ENCODE measurements around the gene C2CD5. TPM values are rescaled to one million over a fixed set of nuclear protein-coding genes. Genes with fewer than 3 reads are reported as not detected.

Gene C2CD5
- total RNA-seq, 1 experiment from 2014 or later, result 28.8 TPM

- DNase-seq, result no peak
- Mint-ChIP-seq H3K27ac (ENCODE audit: unreplicated experiment) (no peak overlapping the region), H3K27me3 (ENCODE audit: unreplicated experiment) (no peaks in the 10 kb centered on the region), H3K4me1 (ENCODE audit: low read depth, unreplicated experiment) (peaks cover 9% of the 10 kb centered on the region), H3K4me3 (ENCODE audit: low read depth, unreplicated experiment) (no peak overlapping the region), H3K36me3 (ENCODE audit: insufficient read depth, unreplicated experiment) (peaks cover 6% of the 10 kb centered on the region), H3K9me3 (ENCODE audit: low read depth, unreplicated experiment) (no peaks in the 10 kb centered on the region)
- intact Hi-C loops (cut with micrococcal nuclease; ENCODE audit: unreplicated experiment), result no loop called here
- no TSS peak for BruUV-seq (replicated peaks)
- CTCF ChIA-PET, result no interaction called here
- no peak for TF ChIP-seq CTCF (IDR thresholded peaks at IDR 0.05; ENCODE audit: unreplicated experiment)
These were observed 9.3 kb downstream of the C2CD5 start for GRCh38 chr12:22535038-22535437.

- no peak overlapping the region for H3K4me3 Mint-ChIP-seq (ENCODE audit: low read depth, unreplicated experiment)
- H3K27me3 Mint-ChIP-seq (ENCODE audit: unreplicated experiment), result no peaks in the 10 kb centered on the region
- TF ChIP-seq CTCF (IDR thresholded peaks at IDR 0.05; ENCODE audit: unreplicated experiment), result no peak
- DNase-seq, result no peak
- H3K4me1 Mint-ChIP-seq (ENCODE audit: low read depth, unreplicated experiment), result no peaks in the 10 kb centered on the region
- peaks cover 6% of the 10 kb centered on the region for H3K36me3 Mint-ChIP-seq (ENCODE audit: insufficient read depth, unreplicated experiment)
- CTCF ChIA-PET, result no interaction called here
- intact Hi-C loops (cut with micrococcal nuclease; ENCODE audit: unreplicated experiment), result no loop called here
- H3K27ac Mint-ChIP-seq (ENCODE audit: unreplicated experiment), result no peak overlapping the region
- no peaks in the 10 kb centered on the region for H3K9me3 Mint-ChIP-seq (ENCODE audit: low read depth, unreplicated experiment)
- no TSS peak for BruUV-seq (replicated peaks)
These were observed 11.2 kb downstream of the C2CD5 start for GRCh38 chr12:22533155-22533554.

- DNase-seq, result no peak
- Mint-ChIP-seq H3K36me3 (ENCODE audit: insufficient read depth, unreplicated experiment) (peaks cover 6% of the 10 kb centered on the region), H3K27me3 (ENCODE audit: unreplicated experiment) (no peaks in the 10 kb centered on the region), H3K4me3 (ENCODE audit: low read depth, unreplicated experiment) (no peak overlapping the region), H3K4me1 (ENCODE audit: low read depth, unreplicated experiment) (no peaks in the 10 kb centered on the region), H3K9me3 (ENCODE audit: low read depth, unreplicated experiment) (no peaks in the 10 kb centered on the region), H3K27ac (ENCODE audit: unreplicated experiment) (no peak overlapping the region)
- no TSS peak for BruUV-seq (replicated peaks)
- intact Hi-C loops (cut with micrococcal nuclease; ENCODE audit: unreplicated experiment), result no loop called here
- no peak for TF ChIP-seq CTCF (IDR thresholded peaks at IDR 0.05; ENCODE audit: unreplicated experiment)
- CTCF ChIA-PET, result no interaction called here
These were observed 12.0 kb downstream of the C2CD5 start for GRCh38 chr12:22532317-22532716.

GRCh38 chr12:22531205-22531604 lies 13.1 kb downstream of the C2CD5 start:
- H3K4me3 Mint-ChIP-seq (ENCODE audit: low read depth, unreplicated experiment), result no peak overlapping the region
- DNase-seq, result no peak
- CTCF ChIA-PET, result interaction anchor here (1.1 kb wide), 1 partner anchor 94 kb away, joined by 3 read pairs; the partner anchor contains the start of gene ETNK1
- no peaks in the 10 kb centered on the region for H3K27me3 Mint-ChIP-seq (ENCODE audit: unreplicated experiment)
- H3K27ac Mint-ChIP-seq (ENCODE audit: unreplicated experiment), result no peak overlapping the region
- H3K9me3 Mint-ChIP-seq (ENCODE audit: low read depth, unreplicated experiment), result no peaks in the 10 kb centered on the region
- intact Hi-C loops (cut with micrococcal nuclease; ENCODE audit: unreplicated experiment), result no loop called here
- TF ChIP-seq CTCF (IDR thresholded peaks at IDR 0.05; ENCODE audit: unreplicated experiment), result no peak
- peaks cover 6% of the 10 kb centered on the region for H3K36me3 Mint-ChIP-seq (ENCODE audit: insufficient read depth, unreplicated experiment)
- BruUV-seq (replicated peaks), result no TSS peak
- no peaks in the 10 kb centered on the region for H3K4me1 Mint-ChIP-seq (ENCODE audit: low read depth, unreplicated experiment)

All from Calu3 (cell line).